Stimulated activated naive B cell treated with anti-CD40 and anti-IgM and Interleukin-4, amounts not matched to agents 10 μg/mL and 1 μg/mL and 100 μg/mL, for 72 hours (primary cell): ENCODE data around the gene MLC1.

Experiments
- ATAC-seq, 2 donors: fragments of 150-1000 bp; cut with Tn5 transposase; replicated peaks; 2 replicates each; pipeline ENCODE4 v1.10.0; 2021; ENCODE audit warnings: moderate library complexity in 1 of 2
- DNase-seq: peaks from one replicate; pipeline ENCODE4 v3.0.0; 2021
- H3K27ac Mint-ChIP-seq: one replicate; pipeline ENCODE4 v1.8.0; 2022; ENCODE audit warnings: mild to moderate bottlenecking, mixed read lengths
- H3K27me3 Mint-ChIP-seq, 2 donors: one replicate each; pipeline ENCODE4 v1.8.0; 2022; ENCODE audit warnings: mixed read lengths in 2 of 2
- H3K36me3 Mint-ChIP-seq, 2 donors: one replicate each; pipeline ENCODE4 v1.8.0; 2022; ENCODE audit warnings: mixed read lengths in 2 of 2, mild to moderate bottlenecking in 1 of 2
- H3K4me1 Mint-ChIP-seq, 2 donors: one replicate each; pipeline ENCODE4 v1.8.0; 2022; ENCODE audit warnings: mixed read lengths in 2 of 2, mild to moderate bottlenecking in 1 of 2
- H3K4me3 Mint-ChIP-seq, 2 donors: one replicate each; pipeline ENCODE4 v1.8.0; 2022; ENCODE audit warnings: mild to moderate bottlenecking in 2 of 2, mixed read lengths in 2 of 2, moderate library complexity in 1 of 2
- H3K9me3 Mint-ChIP-seq, 2 donors: one replicate each; pipeline ENCODE4 v1.8.0; 2022; ENCODE audit warnings: mixed read lengths in 2 of 2, mild to moderate bottlenecking in 1 of 2

Gene MLC1

DNA sequence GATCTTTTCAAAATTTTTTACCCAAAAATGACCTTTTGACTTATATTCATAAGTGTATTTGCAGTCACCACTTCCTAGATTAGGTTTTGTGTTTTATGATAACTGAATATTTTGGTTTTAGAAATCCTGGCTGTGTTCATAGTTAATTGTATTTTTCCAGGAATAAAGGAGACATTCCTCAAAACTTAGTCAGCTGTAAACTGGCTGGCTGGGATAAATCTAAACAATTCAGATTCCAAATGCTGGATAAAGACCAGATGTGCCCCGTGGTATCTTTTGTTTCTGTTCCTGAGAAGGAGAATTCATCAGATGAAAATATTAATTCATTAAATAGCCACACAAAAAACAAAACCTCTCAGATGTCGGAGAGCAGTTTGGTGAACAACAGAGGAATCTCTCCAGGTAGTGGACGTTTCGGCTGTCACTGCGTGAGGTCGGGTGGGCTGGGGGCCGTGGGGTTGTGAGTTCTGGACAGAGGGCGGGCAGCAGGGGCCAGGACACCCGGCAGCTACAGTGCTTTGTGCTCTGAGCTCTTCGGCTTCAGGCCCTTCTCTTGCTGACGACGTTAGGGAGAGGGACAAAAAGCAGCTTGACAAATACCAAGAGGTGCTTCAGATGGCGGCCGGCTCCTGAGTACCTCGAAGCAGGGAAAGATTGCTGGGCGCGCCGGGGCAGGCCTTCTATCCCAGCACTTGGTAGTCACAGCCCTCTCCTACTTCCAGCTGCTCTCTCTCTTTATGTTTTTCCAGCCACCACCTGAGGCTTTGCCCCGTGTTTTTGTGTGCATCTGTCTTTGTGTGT, 29.2 kb upstream of the MLC1 start:
- no peak overlapping the region for H3K27ac Mint-ChIP-seq
- no peak overlapping the region for H3K4me3 Mint-ChIP-seq
- peaks cover 6 to 8% of the 10 kb centered on the region in 2 donors for H3K4me1 Mint-ChIP-seq
- ATAC-seq (no peak), DNase-seq (no peak)
- no peaks in the 10 kb centered on the region for H3K9me3 Mint-ChIP-seq
- H3K36me3 Mint-ChIP-seq = no peaks in the 10 kb centered on the region
- peaks cover 31 to 42% of the 10 kb centered on the region in 2 donors for H3K27me3 Mint-ChIP-seq

DNA sequence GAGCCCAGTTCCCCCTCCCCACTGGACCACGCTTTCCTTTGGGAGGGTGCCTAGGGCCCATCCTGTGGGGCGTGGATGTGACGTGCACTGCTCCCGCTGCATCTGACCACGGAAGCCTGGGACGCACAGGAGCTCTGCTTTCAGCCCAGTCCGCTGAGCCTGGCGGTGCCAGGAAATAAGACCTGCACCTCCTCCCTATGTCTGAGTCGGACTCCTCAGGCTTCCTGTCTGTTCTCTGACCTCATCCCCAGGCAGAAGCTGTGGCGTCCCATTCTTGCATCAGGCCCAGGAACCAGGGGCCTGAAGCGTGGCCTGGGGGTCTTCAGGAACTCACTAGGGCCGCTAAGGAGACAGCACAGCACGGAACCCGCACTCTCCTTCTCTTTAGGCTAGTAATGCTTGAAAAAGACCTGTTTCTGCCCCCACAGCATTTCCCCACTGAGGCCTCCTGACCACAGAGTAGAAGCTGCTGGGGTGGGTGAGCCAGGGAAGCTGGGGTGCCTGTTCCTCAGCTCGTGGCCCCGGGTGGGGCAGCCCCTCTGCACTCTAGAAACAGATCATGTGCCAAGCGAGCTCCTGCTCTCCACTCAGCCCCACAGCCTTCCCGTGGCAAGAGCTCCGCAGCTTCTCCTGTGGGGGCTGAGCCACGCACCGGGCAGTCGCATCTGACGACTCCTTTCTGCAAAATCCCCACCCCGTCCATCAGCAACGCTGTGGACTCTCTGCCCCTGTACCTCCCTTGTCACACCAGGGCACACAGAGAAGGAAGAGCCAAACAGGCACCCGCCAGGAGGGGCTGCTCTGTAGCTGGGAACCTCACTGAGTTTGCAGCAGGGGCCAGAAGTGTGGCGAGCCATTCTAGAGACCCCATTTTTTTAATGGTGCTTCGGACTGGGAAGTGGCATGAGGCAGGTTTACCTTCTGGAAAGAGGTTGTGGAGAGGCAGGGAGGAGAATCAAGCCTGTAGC, 27.2 kb upstream of the MLC1 start:
- Mint-ChIP-seq H3K9me3 (no peaks in the 10 kb centered on the region), H3K4me3 (no peak overlapping the region), H3K27ac (peak overlapping the region; percentile 32), H3K4me1 (peaks cover 6 to 8% of the 10 kb centered on the region in 2 donors), H3K27me3 (peaks cover 25 to 42% of the 10 kb centered on the region in 2 donors), H3K36me3 (no peaks in the 10 kb centered on the region)
- peak; percentile 27 to 78 for ATAC-seq
- no peak for DNase-seq

DNA sequence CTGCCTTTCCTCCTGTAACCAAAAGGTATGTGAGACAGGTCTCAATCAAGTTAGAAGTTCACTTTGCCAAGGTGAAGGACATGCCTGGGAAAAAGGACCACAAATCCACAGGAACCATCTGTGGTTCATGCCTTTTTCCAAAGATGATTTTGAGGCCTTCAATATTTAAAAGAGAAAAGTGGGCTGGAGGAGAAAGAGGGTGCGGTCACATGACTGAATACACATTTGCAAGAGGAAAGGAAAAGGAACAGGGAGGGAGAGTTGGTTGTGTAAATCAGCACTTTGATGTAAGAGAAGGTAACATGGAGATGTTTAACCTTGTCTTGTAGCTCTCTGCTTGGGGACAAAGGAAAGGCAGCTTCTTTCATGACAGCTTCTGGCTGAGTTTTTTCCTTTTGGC, 25.8 kb upstream of the MLC1 start:
- Mint-ChIP-seq H3K9me3 (no peaks in the 10 kb centered on the region), H3K36me3 (no peaks in the 10 kb centered on the region), H3K27me3 (peaks cover 22 to 42% of the 10 kb centered on the region in 2 donors), H3K4me3 (no peak overlapping the region), H3K4me1 (peaks cover 6 to 9% of the 10 kb centered on the region in 2 donors), H3K27ac (peak overlapping the region; percentile 71)
- no peak for DNase-seq
- no peak for ATAC-seq

DNA sequence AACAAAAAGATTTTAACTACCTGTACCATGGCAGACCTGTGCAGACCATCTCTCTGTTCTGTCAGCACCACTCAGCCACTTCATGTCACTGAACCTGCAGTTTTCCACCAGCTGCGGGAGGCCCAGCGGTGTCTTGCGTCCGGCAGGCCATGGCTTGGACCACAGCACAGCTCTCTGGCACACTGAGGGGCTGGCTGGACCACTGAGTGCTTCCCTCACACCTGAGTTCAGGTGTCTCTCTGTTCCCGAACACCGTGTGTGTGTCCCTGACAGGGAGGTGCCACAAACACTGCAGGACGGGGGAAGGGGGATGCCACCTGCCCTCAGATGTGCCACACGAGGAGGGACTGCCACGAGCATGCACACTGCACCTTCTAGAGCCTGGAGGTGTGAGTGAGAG, 22.3 kb upstream of the MLC1 start:
- Mint-ChIP-seq H3K36me3 (no peaks in the 10 kb centered on the region), H3K9me3 (no peaks in the 10 kb centered on the region), H3K4me3 (no peak overlapping the region), H3K27me3 (peaks cover 13 to 16% of the 10 kb centered on the region in 2 donors), H3K27ac (no peak overlapping the region), H3K4me1 (peaks cover 6 to 19% of the 10 kb centered on the region in 2 donors)
- ATAC-seq (no peak), DNase-seq (no peak)

- Mint-ChIP-seq H3K4me3 (peak overlapping the region; percentile 40 to 68), H3K27me3 (peaks cover 4% of the 10 kb centered on the region in 2 donors), H3K9me3 (no peaks in the 10 kb centered on the region), H3K4me1 (peaks cover 8 to 22% of the 10 kb centered on the region in 2 donors), H3K27ac (no peak overlapping the region), H3K36me3 (no peaks in the 10 kb centered on the region)
- DNase-seq = no peak
- peak; percentile 83 for ATAC-seq
These were observed 20.2 kb upstream of the MLC1 start for GRCh38 chr22:50105208-50106100.

DNA sequence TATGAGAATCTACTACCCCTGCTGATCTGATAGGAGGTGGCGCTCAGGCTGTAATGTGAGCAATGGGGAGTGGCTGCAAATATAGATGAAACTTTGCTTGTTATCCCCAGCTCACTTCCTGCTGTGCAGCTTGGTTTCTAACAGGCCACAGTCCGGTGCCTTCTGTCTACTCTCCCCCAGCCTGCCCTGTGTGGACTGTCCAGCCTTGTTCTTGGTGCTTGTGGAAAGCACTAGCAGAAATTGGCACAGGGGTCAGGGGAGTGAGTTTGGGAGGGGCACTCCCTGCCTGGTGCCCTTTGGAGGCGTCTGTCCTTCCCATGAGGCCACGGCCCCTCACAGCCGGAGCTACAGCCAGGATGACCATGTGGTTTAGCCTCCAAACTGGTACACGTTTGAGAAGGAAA, 18.9 kb upstream of the MLC1 start:
- Mint-ChIP-seq H3K36me3 (no peaks in the 10 kb centered on the region), H3K27me3 (peaks cover 5 to 9% of the 10 kb centered on the region in 2 donors), H3K9me3 (no peaks in the 10 kb centered on the region), H3K4me1 (peaks cover 8 to 22% of the 10 kb centered on the region in 2 donors), H3K4me3 (no peak overlapping the region), H3K27ac (no peak overlapping the region)
- DNase-seq (no peak), ATAC-seq (no peak)

GRCh38 chr22:50102946-50103345, 17.7 kb upstream of the MLC1 start:
- Mint-ChIP-seq H3K4me3 (no peak overlapping the region), H3K9me3 (no peaks in the 10 kb centered on the region), H3K4me1 (peaks cover 8 to 22% of the 10 kb centered on the region in 2 donors), H3K27me3 (peaks cover 10 to 12% of the 10 kb centered on the region in 2 donors), H3K27ac (no peak overlapping the region), H3K36me3 (no peaks in the 10 kb centered on the region)
- no peak for DNase-seq
- ATAC-seq = peak; percentile 58 to 68

DNA sequence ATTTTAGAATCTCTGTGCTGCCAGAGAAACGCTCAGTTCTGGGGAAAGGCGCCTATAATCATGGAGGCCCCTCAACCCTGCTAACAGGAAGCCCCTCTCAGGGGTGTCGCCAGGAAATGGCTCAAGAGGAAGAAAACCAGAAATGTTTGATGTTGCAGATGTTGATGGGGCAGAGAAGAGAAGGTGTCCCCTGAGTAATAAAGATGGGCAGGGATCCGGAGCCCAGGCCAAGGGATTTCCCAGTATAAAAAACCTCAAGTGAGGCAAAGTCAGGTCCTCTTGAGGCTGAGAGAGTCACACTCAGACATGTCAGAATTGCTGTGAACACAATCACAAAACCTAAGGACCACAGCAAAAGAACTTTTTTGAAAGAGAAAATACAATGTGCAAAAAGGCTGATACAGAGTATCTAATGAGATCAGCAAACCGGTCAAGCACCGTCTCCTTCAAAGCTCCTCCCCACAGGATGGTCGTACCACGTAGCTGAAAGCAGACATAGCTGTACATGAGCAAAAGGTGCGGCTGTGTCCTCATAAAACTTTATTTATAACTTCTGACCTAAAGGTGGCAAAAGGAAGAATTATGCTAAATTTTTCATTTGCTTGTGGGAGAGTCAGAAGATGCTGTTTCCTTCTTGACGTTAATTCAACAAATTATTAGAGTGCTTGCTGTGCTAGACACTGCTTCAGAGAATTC, 16.8 kb upstream of the MLC1 start:
- peaks cover 8 to 22% of the 10 kb centered on the region in 2 donors for H3K4me1 Mint-ChIP-seq
- peak in 1 of 2 donors; percentile 45 for ATAC-seq

GRCh38 chr22:50098052-50098451, 12.8 kb upstream of the MLC1 start:
- Mint-ChIP-seq H3K27ac (no peak overlapping the region), H3K9me3 (no peaks in the 10 kb centered on the region), H3K4me3 (no peak overlapping the region), H3K36me3 (no peaks in the 10 kb centered on the region), H3K4me1 (peaks cover 8 to 11% of the 10 kb centered on the region in 2 donors), H3K27me3 (peaks cover 12 to 26% of the 10 kb centered on the region in 2 donors)
- DNase-seq = no peak
- ATAC-seq = no peak

More for the DNA sequence above, 16.8 kb upstream of the MLC1 start:
- Mint-ChIP-seq H3K36me3 (no peaks in the 10 kb centered on the region), H3K27ac (no peak overlapping the region), H3K27me3 (peaks cover 12 to 15% of the 10 kb centered on the region in 2 donors), H3K9me3 (no peaks in the 10 kb centered on the region), H3K4me3 (no peak overlapping the region)
- DNase-seq = no peak

DNA sequence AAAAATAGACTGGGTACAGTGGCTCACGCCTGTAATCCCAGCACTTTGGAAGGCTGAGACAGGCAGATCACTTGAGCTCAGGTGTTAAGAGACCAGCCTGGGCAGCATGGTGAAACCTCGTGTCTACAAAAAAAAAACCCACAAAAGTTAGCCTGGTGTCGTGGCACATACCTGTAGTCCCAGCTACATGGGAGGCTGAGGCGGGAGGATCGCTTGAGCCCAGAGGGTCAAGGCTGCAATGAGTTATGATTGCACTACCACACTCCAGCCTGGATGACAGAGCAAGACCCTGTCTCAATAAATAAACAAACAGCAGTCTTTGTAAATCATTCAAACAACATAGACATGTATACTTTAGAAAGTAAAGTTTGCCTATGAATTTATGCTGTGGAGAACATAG, 7.1 kb upstream of the MLC1 start:
- ATAC-seq = no peak
- peaks cover 3 to 9% of the 10 kb centered on the region in 2 donors for H3K9me3 Mint-ChIP-seq
- no peak for DNase-seq
- H3K4me3 Mint-ChIP-seq = no peak overlapping the region
- peak overlapping the region; percentile 65 for H3K27ac Mint-ChIP-seq
- H3K36me3 Mint-ChIP-seq = peaks cover 3 to 9% of the 10 kb centered on the region in 2 donors
- peaks cover 9 to 18% of the 10 kb centered on the region in 2 donors for H3K27me3 Mint-ChIP-seq
- H3K4me1 Mint-ChIP-seq = no peaks in the 10 kb centered on the region

DNA sequence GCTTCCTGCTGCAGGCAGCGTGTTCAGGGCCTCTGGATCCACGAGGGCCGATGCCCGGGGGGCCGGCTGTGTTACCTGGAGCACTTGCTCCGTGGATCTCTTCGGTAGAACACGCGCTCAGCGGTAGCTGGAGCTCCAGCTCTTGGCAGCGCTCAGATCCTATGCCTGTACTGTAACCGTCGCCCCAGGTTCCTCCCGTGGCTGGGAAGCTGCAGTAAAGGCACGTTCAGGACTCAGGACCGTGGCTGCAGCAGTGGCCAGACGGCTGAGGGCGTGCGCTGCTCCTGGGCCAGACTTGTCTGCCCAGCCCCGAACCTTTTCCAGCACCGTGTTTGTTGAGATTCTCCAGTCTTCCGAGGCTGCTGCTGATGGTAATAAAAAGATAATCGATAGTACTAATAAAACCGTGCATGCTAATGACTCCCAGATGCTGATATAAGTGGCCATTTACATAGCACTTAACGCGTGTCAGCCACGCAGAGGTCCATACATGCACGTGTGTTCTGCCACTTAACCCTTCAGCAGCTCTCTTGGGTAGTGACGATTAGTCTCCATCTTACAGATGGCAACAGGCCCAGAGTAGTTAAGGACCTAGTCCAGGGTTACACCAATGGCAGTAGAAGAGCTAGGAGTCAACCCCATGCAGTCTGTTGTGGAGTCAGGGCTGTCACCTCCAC, 6.0 kb upstream of the MLC1 start:
- Mint-ChIP-seq H3K36me3 (peaks cover 7 to 18% of the 10 kb centered on the region in 2 donors), H3K9me3 (peaks cover 7 to 17% of the 10 kb centered on the region in 2 donors), H3K27me3 (peaks cover 7 to 18% of the 10 kb centered on the region in 2 donors), H3K27ac (no peak overlapping the region), H3K4me1 (no peaks in the 10 kb centered on the region), H3K4me3 (no peak overlapping the region)
- ATAC-seq = no peak
- DNase-seq = no peak

GRCh38 chr22:50090412-50090714, 5.1 kb upstream of the MLC1 start:
- Mint-ChIP-seq H3K27me3 (peaks cover 5 to 20% of the 10 kb centered on the region in 2 donors), H3K27ac (no peak overlapping the region), H3K36me3 (peaks cover 7 to 18% of the 10 kb centered on the region in 2 donors), H3K9me3 (peaks cover 7 to 17% of the 10 kb centered on the region in 2 donors), H3K4me3 (no peak overlapping the region), H3K4me1 (no peaks in the 10 kb centered on the region)
- ATAC-seq (no peak), DNase-seq (no peak)
